ENCODE results near the gene GUCY1A2.

GRCh38 chr11:106681435-106681834 is 336.8 kb downstream of the GUCY1A2 start:
- TF ChIP-seq EZH2 (IDR thresholded peaks at IDR 0.05; ENCODE audit: borderline replicate concordance, low read depth, low read length, poor library complexity, severe bottlenecking) (no peak), CTCF (conservative IDR thresholded peaks at IDR 0.05; ENCODE audit: low read depth, low read length) (no peak)
